GM12801 (cell line): ENCODE results near the gene MARCHF3.

ENCODE experiments used
- TF ChIP-seq, protein P1 (sequence below): IDR thresholded peaks from one replicate; pipeline ENCODE4 v1.5.1; 2011; ENCODE audit warnings: control low read depth; ENCODE audit not compliant: insufficient read length; ENCODE audit errors: extremely low read depth

The MARCHF3 gene

DNA sequence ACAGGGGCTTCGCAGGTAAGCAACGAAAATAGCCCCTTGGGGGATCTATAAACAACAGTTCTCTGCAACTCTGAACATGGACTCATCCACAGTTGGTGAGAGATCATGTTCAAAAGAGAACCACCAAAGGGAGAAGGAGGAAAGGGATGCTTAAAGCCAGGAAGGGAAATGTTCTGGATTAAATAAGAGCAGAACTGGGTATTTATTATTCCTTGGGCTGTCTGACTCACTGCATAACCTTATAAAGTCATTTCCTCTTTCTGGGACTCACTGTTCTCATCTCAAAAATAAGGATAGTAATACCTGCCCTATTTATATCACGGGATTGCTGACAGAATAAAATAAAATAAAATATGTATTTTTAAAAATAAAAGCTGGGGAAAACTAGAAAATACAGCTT, 11.2 kb upstream of the MARCHF3 start:
- TF ChIP-seq, protein P1, sequence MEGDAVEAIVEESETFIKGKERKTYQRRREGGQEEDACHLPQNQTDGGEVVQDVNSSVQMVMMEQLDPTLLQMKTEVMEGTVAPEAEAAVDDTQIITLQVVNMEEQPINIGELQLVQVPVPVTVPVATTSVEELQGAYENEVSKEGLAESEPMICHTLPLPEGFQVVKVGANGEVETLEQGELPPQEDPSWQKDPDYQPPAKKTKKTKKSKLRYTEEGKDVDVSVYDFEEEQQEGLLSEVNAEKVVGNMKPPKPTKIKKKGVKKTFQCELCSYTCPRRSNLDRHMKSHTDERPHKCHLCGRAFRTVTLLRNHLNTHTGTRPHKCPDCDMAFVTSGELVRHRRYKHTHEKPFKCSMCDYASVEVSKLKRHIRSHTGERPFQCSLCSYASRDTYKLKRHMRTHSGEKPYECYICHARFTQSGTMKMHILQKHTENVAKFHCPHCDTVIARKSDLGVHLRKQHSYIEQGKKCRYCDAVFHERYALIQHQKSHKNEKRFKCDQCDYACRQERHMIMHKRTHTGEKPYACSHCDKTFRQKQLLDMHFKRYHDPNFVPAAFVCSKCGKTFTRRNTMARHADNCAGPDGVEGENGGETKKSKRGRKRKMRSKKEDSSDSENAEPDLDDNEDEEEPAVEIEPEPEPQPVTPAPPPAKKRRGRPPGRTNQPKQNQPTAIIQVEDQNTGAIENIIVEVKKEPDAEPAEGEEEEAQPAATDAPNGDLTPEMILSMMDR, result no peak

DNA sequence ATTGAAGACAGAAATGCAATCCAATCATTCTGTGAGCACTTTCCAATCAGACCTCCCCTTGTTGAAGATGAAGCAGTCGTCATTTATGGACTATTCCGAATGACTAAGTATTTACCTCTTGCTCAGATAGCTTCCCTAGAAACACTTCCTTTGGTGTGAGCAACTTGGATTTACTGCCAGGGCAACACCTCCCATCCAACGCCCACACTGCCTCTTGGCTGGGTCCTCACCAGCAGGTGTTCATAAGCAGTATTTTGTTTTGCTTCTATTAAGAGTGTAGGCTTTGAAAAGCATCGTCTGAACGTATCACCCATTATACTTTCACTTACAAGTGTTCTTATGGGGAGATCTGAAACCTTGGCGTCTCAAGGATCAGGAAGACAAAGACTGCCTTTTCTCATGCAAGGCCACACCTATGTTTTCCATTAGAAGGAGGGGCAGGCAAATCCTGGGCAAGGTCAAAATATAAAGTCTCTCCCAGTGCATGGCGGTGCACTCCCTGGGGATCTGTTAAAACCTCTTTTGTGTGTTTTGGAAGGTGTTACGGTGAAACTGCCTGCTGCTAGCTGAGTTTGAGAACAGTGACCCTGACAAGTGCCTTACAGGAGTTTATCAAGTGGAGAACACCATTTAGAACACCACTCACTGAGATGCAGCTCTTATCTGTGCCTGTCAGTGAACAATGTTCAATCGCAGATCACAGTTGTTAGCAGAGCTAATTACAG, 10.6 kb upstream of the MARCHF3 start:
- TF ChIP-seq, protein P1, result no peak

DNA sequence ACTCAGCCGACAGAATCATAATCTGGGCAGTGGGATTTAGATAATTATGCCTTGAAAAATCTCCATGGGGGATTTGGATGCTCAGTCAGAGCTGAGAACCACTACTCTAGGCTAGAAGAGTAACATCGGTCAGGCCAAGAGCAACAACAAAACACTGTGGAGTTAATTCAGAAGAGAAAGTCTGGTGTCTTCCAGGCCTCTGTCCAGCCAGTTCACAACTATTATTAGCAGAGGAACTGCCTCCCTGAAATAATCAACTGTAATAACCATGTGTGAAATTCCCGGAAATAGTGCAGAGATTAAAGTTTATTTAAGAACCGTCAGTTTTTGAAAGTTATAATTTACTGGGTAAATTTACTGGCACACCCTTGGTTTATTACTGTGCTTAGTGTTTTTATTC, 8.2 kb upstream of the MARCHF3 start:
- TF ChIP-seq, protein P1, result no peak

DNA sequence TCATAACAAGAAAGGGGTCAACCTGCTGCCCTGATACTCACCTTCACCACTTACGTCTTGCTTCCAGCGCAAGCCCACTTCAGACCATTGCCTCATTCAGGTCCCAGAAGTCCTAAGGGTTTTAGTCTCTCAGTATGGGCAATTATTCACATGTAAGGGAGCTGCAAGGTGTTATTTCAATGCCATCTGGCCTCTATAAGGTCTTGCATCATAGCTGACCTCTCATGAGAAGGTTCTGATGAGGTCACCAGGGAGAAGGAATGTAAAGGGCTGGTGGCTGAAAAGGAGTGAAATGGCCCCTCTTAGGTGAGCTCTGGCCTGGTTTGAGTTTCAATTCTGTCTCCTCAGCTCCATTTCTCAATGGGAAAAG, 1.5 kb upstream of the MARCHF3 start:
- TF ChIP-seq, protein P1, result no peak

DNA sequence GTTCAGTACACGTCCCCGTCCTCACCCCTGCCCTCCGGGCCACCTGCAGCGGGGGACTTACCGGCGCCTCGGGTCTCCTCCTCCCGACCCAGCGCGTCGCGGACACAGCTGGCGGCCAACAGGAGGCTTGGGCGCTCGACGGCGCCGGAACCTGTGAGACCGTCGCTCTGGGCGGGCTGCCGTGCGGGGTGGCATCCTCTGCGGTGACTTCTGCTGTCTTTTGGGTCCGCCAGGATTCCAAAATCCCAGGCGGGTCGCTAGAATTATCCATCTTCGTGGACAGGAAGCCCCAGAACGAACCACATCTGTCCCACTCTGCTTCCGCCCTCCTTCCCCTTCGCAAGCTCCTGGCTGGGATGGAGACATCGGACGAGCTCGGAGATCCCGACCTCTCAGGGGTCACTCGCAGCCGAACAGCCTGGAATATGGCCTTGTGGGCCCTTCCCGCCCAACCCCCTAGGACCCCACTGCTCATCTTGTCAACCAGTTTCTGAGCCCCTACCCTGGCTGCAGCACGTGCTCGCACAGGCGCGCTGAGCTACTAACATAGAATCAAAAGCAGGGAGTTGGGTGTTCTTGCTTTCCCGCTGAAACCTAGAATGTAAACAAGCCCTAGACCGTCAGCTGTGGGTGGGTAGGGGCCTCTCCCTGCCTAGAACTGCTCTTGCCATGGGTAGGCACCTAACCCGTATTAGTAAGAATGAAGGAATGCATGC, 947 bp upstream of the MARCHF3 start:
- TF ChIP-seq, protein P1, result no peak

DNA sequence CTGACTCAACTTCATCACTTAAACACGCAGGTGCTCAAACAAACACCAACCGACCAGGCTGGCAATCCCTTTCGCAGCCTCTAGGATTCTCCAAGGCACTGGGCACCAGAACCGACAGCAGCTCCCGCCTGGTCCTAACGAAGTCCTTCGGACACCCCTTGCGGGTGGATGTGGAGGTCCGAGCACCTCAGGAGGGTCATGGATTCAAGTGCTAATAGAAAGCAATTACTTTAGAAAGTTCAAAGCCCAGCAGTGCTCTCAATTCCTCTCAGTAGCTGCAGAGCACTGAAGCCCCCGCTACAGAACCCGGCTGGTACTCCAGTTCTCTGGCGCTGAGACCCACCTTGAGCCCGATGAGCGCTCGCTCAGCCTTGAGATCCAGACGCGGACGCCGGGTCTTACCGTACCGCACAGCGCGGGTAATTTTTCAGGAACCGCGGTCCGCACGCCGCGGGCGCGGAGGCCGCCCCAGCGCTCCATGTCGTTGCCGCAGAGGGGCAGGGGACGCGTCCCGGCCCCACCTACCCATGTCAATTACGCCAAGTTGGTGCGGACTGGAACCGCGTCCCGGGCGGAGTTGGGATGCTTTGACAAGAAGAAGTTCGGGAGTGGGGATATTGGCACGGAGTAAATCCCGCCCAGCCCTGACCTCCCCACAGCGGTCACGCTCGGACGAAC, 638 bp downstream of the MARCHF3 start:
- TF ChIP-seq, protein P1, result no peak

DNA sequence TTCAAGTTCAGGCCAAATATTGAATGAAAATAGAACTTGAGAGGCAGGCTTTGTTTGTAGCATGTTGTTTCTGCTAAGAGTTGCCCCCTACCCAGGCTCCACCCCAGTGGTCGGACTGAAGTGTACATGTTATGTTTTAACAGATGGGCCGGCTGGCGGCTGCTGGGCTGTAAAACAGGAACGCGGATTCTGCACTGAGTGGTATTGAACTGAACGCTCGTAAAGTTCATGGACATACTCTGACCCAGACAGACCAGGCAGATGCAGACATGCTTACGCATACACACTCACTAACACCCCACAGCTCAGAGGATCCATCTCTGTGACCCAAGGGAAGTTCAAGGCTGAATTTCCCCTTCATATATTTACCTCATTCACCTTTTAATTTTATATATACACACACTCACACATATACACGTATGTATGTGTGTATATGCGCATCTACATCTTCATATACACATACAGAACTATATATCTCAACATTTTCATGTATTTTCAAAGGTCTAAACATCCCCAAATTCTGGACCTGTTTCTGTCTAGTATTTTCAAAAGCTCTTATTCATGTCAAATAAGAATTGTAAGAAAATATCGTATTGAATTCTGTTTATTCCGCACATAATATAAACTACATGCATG, 1.4 kb downstream of the MARCHF3 start:
- TF ChIP-seq, protein P1, result no peak
